IPS DF 4.7 (cell line): ENCODE measurements around the gene HOXD10.

Source experiments
- DNase-seq: peaks from one replicate; pipeline ENCODE4 v3.0.0-alpha.2; 2013; ENCODE audit warnings: low spot score; ENCODE audit errors: extremely low read depth

HOXD10 gene

DNA sequence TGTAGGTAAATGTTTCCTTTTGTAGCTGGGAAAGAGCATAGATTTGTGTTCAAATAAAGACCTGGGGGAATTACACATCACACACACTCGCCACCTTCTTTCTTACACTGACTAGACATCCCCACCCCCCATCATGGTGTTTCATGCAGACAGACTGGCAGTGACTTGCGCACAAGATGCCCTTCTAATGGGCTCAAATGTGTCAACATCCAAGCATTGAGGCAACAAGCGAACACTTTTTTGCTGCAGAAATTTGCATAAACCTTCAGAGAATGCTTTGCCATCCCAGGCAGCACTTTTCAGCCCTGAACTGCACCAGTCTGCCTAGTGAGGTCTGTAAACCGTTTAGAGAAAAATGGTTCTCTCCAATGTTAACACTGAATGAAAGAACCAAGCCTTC lies 17.5 kb downstream of the HOXD10 start:
- no peak for DNase-seq

DNA sequence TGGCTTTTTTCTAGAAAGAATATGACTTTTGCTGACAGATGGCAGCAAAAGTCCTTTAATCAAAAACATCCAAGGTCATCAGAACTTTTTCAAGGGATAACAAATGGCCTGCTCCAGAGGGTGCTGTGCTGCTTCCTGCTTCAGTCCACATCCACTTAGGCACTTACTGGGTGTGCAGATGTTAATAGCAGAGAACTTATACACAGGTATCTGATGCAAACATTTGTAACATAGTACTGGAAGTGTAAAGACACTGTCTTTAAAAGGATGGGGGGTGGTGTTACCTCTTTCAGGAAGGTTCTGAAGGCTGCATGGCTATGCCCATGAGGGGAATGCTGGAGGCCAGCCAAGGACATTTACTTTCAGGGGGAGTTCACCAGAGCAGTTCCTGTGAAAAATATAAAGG lies 18.5 kb downstream of the HOXD10 start:
- no peak for DNase-seq

DNA sequence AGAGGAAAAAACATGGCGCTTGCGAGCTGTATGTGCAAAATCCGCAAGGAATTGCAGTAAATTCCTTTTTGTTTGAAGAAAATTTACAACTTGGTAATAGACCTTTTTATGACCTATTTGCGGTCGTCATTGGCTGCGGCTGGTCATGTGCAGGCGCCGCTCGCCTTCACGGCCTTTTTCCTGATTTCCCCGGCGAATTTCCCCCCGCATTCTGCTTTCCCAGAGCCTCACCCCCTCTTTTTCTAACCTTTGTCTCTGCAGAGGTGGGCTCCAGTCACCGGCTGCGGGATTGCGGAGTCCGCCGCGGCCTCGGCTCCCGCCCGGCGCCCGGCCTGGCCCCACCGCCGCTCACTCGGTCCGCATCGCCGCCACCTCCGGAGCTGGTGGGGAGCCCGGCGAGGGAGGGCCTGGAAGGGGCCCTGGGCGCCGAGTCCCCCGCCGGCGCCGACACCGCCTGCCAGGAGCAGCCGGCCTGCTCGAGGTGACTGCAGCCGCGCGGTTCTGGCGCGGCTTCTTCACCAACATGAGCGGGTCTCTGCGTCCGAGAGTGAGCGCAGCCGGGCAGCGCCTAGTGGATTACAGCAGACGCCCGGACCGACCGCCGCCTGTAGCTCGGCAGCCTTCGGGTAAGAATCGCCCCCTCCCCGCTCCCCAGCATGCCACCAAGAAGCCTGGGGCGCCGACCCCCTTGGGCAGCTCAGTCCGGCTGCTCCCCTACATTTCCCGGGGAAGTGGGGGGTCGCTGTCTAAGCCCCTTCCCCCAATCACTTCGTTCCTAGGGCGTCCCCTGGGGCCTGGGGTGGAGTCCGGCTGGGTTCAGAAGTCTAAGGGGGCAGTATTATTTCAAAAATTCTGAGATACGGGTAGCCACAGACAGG lies 20.0 kb downstream of the HOXD10 start:
- no peak for DNase-seq

DNA sequence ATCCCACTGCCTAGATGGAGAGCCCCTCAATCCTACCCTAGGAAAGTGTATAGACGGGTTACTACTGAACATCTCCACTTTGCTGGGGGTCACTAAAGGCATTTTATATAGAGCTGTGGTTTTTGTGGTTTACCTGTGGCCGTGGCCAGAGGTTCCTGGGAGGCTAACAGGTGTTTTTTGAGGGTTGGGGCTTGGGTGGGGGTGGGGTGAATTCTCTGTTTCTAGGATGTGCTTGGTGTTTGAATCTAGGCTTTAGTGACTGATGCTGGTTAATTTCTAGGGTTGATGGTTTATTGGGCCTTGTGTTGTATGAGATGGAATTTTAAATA lies 20.6 kb downstream of the HOXD10 start:
- no peak for DNase-seq

DNA sequence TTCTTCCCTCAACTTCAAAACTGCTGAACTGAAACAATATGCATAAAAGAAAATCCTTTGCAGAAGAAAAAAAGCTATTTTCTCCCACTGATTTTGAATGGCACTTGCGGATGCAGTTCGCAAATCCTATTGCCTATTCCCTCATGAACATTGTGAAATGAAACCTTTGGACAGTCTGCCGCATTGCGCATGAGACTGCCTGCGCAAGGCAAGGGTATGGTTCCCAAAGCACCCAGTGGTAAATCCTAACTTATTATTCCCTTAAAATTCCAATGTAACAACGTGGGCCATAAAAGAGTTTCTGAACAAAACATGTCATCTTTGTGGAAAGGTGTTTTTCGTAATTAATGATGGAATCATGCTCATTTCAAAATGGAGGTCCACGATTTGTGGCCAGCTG lies 21.3 kb downstream of the HOXD10 start:
- no peak for DNase-seq

DNA sequence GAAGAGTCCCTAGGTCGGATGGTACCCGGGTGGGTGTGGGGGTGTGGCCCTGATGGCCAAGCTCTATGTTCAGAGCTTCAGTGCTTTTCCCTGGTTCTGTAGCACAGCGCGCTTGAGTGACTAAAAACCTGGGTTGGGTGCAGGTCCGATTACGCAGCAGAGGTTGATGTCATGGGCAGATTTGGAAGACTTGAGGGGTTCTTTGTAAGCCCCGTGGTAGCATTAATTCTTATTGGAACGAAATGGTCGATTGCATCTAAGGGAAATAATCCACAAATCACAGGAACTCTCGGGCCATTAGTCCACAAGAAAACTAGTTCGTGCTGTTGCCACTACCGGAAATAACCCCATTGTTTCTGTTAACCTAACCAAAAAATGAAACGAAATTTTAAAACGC lies 21.9 kb downstream of the HOXD10 start:
- no peak for DNase-seq

DNA sequence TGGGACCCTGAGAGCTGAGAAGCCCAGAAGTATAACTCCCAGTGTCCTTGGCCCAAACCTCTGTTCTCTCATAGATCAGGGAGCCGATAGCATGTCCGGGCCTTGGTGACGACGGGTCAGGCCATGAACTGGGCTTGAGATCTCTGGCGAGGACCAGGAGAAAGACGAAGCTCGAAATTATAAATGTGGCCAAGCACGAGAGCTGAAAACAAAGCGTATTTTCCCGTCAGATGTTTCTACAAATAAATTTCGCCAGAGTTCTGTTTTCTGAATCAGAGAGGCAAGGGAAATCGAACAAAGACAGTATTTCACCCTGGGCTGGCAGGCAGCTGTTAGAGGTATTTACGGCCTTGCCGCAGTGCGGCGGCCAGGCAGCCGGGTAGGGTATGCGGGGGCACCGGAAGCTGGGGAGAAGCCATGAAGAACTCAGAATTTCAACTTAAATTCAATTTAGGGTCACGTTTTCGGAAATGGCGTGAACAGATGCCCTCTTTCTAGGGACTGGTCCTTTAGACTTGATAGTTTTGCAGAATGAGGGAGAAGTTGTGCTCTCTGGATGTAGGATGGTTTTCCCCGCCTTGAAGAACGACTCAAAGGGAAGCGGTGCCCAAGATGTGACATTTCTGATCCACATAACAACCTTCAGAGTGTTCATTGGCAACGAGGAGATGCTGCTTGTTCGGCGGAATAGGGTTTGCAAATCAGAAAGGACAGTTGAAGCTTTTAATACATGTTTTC lies 22.5 kb downstream of the HOXD10 start:
- no peak for DNase-seq

DNA sequence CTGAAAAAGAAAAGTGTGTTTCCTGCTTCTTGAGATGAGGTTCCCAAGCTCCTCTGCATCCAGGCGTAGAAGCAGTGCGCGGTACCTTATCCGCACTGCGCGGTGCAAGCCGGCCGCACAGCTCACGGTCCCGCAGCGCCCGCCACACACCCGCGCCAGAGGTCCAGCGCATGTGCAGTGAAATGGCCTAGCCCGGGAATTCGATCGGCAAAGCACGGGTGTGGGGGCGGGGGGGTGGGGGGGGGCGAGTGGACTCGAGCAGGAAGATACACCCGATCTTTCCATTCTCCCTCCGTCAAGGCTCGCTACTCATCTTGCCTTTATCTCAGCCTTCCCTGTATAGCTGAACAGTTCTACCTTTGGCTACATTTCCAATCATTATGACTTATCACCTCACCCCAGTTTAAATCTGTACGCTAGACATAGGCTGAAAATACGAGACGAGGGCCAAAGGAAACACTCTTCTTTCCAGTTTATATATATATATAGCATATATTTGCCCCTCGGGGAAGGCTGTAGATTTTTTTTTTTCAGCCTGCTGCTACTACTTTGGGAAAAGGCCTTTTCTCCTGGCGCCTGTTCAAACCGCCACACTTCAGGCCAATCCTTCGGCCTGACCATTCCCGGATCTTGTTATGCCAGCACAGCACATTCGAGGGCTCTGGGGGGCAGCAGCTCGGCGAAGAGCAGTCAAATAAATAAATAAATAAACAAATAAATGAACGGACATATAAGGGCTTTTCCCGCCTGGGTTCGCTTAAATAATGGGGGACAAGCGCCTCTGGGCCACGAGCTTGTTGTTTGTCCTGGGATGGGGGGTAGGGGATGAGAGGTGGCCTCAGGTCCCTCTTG lies 23.3 kb downstream of the HOXD10 start:
- DNase-seq: no peak

DNA sequence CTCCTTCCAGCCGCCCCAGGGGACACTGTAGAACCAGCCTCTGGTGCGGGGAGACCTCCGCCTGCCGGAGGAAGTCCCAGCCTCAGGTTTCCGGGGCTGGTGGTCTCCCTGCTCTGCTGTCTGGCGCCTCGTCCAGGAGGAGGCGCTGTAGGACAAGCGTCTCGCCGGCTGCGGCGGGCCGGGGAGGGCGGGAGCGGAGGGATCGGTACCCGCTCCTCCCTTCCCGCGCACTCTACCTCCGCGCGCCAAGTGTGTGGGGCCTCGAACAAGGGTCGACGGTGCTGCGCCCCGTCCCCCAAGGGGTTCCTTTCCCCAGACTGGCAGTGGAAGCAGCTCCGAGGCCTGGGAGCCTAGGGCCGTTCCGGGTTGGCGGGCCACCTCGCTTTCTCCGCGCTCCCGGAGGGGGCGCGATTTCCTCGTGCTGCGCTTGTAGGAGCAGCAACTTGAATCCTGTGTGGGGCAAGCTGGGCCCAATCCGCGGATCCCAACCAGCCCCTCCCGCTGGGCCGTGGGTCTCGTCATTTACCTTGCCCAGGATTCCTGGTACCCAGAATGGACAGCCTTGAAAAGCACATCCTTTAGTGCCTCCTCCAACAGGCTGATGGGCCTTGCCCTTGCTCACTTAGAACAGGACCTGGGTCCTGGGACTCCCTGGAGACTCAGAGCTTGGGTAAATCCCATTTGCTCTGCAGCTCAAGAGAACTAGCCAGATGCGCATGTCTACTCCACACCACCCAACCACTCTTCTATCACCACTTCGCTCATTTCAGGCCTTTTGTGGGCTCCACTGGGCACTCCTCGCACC lies 24.1 kb downstream of the HOXD10 start:
- DNase-seq: no peak

DNA sequence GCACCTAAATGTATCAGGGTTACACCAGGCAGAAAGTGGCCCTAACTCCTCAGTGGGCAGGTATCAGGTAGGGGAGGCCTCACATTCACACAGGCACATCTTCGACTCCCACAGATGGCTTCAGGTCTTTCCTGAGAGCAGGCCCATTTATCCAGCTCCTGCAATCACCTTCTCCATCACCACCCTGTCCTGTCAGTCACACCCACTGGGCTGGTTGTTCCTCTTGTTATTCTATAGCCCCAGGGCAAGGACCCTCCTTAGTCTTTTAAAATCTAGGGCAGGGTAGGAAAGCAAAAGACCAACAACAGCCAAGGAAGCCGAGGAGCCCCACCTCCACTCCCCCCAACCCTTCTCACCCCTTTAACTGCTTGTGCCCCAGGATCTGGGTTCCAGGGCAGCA lies 25.7 kb downstream of the HOXD10 start:
- DNase-seq: no peak

DNA sequence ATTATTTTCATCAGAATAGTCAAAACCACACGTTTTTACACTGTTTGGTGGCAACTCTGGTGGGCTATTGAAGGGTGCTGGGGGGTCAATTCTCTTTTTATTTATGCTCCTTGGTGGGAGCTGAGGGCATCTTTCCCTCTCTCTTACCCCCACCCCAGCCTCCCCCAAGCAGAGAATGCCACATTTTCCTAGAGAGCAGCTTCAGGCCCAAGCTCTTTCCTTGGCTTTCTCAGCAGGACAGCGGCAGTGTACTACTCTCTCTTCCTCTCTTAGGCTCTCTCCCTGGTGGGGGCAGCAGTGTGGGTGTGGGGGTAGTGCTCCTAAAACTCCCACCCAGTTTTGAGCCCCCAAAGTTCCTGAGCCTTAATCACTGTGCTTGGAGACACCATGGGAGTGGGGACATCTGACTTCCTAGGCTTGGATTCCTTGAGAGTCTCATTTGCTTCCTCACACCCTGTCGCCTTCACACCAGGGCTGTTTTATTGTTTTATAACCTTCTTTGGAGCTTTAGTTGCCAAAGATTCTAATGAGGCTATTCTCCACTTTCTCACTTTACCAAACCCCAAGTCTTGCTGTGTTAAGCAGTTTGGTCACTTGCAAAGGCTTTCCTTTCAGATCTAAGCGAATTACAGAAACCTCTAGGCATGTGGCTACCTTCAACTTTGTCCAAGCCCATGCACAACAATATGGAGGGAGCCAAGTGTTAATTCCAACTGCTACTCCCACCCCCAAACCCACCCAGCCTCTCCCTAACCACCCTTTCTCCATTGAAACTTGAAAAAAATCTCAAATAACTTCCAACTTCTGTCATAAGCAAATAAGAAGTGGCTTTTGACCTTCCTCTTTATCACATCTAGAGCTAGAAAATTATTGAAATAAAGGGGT lies 28.7 kb downstream of the HOXD10 start:
- no peak for DNase-seq

DNA sequence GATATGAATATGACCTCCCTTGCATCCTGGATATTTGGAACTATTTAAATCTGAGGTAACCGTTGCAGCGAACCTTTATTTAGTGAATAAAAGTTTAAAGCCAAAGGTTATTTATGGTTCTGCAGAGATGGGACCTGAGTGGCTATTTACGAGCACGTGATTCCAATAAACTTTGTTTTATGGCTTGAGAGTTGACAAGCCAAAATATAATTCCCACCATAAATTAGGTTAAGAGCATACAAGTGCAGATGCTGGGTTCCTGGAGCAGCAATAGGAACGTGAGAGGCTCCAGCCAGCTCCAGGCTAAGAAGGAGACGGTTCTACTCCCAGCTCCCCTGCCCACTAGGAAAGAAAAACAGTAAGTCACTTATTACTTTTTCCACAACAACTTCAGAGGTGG lies 29.5 kb downstream of the HOXD10 start:
- no peak for DNase-seq

DNA sequence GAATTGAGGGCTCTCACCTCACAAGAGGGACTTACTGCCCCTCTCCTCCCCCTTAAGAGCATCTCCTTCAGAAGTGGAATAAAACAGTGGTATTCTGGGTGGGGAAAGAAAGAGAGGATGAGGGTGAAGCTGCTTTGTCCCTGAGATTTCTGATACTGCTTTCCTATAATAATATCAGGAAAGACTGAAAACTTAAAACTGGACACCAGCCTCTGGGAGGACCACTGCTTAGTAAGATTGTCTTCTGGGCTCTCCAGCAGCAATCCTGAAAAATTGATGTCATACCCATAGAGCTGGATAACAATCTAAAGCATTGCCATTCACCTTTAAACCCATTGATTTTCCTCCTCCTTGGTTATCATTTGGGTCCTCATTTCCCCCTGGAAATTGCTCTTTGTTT lies 30.1 kb downstream of the HOXD10 start:
- DNase-seq: no peak

DNA sequence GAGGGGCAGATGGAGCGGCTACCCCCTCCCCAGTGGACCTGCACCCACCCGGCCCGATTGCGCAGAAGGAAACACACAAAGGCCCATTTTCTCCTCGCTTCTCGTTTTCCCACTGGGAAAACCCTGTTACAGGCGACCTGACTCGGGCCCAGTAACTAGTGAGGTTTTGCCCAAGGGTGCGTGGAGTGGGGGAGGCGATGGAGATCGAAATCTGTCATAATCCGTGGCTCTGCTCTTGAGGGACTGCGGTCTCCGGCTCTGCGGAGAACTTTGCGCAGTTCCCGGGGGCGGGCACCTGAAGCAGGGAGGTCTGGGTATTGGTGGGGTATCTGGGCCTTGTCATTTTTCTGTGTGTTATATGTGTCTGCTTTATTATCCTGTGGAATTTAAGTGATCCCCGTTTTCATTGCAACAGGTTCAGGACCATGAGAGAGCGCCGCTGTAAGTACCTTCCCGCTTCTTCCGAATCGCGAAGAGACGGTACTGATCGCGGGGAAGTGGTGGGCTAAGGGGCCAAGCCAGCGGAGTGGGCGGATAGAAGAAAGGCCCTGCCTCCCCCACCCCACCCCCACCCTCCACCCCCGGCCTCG lies 30.7 kb downstream of the HOXD10 start:
- no peak for DNase-seq

DNA sequence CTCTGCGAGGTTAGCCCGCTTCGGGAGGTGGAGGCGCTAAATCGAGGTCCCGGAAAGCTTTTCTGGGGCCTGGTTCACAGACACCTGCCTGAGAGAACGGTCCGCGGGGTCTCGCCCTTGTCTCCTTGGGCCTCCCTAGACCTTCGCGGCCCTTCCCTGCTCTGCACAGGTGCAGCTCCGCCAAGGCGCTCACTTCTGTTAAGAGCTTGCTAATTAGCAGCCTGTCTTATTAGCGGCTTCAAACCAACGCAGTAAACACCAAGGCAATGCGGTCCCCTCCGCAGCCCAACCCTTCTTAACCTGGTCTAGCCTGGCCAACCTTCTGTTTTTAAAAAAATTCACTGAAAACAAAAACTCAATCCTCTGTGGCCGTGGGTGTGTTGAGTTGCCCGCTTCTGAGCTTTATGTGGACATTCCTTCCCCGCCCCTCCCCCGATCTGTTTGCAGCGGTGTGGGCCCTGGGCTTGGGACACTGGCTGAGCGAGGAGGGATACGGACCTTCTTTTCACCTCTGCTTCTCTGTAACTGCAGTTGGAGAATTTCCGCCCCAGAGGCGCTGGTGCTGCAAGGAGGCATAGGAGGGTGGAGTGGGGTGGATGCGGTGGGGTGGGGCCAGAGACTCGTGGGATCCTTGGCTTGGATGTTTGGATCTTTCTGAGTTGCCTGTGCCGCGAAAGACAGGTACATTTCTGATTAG lies 31.4 kb downstream of the HOXD10 start:
- DNase-seq: no peak

DNA sequence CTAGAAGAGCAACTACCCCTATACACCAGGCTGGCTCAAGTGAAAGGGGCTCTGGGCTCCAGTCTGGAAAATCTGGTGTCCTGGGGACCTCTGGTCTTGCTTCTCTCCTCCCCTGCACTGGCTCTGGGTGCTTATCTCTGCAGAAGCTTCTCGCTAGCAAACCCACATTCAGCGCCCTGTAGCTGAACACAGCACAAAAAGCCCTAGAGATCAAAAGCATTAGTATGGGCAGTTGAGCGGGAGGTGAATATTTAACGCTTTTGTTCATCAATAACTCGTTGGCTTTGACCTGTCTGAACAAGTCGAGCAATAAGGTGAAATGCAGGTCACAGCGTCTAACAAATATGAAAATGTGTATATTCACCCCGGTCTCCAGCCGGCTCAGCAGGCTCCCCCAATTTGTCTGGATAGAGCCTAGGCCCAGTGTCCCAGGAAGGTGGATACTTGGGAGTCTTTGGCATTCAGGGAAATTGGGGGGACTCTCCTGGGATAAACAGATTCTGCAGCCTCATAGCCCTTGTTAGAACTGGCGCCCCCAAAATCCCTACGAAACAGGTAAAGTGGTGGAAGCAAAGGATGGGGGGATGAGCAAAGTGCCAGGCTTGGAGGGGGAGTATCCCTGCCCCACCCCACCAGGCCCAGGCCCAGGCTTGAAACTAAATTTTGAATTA lies 32.3 kb downstream of the HOXD10 start:
- DNase-seq: no peak

DNA sequence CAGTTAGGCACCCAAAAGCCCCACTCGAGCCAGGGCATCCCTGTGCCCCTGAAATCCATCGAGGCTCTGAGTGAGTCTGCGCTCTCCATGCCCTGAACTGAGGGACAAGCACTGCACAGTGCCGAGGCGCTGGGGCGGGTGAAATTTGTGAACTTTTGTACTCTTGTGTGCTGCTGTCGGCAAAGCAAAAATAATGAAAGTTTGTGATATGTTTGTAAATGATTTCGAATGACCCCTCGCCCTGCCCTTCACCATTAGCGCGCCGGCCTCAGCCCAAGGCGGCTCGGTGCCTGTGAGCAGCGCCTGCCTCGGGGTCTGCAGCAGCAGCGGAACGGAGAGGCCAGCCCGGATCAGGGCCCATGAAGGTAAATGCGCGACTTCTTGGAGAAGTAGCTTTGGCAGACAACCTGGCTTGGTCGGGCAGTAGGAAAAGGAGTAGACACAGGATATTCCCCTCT lies 32.9 kb downstream of the HOXD10 start:
- no peak for DNase-seq

DNA sequence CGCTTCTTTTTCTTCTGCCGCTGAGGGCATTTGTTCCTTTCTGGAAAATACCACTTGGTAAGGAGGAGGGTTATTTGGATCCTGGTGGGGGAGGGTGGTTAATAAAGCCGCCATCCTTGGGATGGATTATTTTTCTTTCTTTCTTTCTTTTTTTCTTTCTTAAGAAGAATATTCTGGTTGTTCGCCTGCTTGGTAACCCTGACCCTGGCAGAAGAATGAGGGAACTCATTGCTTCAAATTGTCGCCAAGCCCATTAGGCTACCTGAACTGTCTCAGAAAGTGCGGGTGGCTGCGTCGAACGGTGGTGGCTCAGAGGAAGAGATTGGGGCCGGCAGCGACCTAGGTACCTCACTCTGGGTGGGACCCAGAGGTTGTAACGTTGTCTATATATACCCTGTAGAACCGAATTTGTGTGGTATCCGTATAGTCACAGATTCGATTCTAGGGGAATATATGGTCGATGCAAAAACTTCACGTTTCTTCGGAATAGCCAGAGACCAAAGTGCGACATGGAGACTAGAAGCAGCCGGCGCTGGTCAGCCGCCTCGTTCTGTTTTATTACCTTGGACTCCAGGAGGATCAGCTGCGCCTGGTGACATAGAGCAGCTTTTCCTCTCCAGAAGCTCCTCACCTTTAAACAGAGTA lies 33.5 kb downstream of the HOXD10 start:
- no peak for DNase-seq
